ENCODE data around the gene POLR2E. TPM values are rescaled to one million over a fixed set of nuclear protein-coding genes. Genes with fewer than 3 reads are reported as not detected.
A peak's percentile ranks its signal among the peaks of the same experiment; 100 is the strongest.

POLR2E gene
- total and polyA plus RNA-seq, 9 of the 15 experiments (the other 6 are each of a cell fraction or from before 2014, with no cell fraction given) = 3.4 to 413 (median 244) TPM

GRCh38 chr19:1038978-1039645 lies 56.1 kb downstream of the POLR2E start (continued):
- TF ChIP-seq, protein P1, sequence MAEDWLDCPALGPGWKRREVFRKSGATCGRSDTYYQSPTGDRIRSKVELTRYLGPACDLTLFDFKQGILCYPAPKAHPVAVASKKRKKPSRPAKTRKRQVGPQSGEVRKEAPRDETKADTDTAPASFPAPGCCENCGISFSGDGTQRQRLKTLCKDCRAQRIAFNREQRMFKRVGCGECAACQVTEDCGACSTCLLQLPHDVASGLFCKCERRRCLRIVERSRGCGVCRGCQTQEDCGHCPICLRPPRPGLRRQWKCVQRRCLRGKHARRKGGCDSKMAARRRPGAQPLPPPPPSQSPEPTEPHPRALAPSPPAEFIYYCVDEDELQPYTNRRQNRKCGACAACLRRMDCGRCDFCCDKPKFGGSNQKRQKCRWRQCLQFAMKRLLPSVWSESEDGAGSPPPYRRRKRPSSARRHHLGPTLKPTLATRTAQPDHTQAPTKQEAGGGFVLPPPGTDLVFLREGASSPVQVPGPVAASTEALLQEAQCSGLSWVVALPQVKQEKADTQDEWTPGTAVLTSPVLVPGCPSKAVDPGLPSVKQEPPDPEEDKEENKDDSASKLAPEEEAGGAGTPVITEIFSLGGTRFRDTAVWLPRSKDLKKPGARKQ (CRISPR knock-in tag; IDR thresholded peaks at IDR 0.05) = no peak
- TF ChIP-seq ZNF124 (CRISPR knock-in tag; IDR thresholded peaks at IDR 0.05) (no peak), HINFP (tag; conservative IDR thresholded peaks at IDR 0.05; ENCODE audit: low read depth) (no peak), ZNF175 (CRISPR knock-in tag; IDR thresholded peaks at IDR 0.05; ENCODE audit: low read depth) (no peak), FOS (IDR thresholded peaks at IDR 0.05; ENCODE audit: extremely low read depth, insufficient read length) (no peak), POLR2B (IDR thresholded peaks at IDR 0.05; ENCODE audit: low read depth, partially characterized antibody) (peak; percentile 45), PTBP1 (IDR thresholded peaks at IDR 0.05; ENCODE audit: low read depth, low read length) (no peak), ZNF253 (CRISPR knock-in tag; conservative IDR thresholded peaks at IDR 0.05) (0 out of 2 replicates have a peak, but pooled peaks have one; percentile 35), SIX5 (IDR thresholded peaks at IDR 0.05; ENCODE audit: borderline replicate concordance in 1 of 2, insufficient read depth in 1 of 2, low read depth in 1 of 2, low read length in 2 of 2) (no peak), ETS1 (conservative IDR thresholded peaks at IDR 0.05; ENCODE audit: control insufficient read depth, low read depth, low read length) (no peak), ZNF592 (IDR thresholded peaks at IDR 0.05) (0 out of 2 replicates have a peak, but pooled peaks have one; percentile 14), JUND (IDR thresholded peaks at IDR 0.05; ENCODE audit: borderline replicate concordance, low read depth, low read length) (no peak), JUND (tag; IDR thresholded peaks at IDR 0.05; ENCODE audit: borderline replicate concordance, low read depth, low read length) (0 out of 3 replicates have a peak, but pooled peaks have one; percentile 25), RBM15 (IDR thresholded peaks at IDR 0.05; ENCODE audit: insufficient read depth, low read length) (no peak), THAP7 (CRISPR knock-in tag; IDR thresholded peaks at IDR 0.05) (peak; percentile 18; the same call in 1 of the 2 replicates)

Measured in K562 (cell line).